HUES64 (cell line): ENCODE data around the gene SHF.

ENCODE experiments used
- H3K27ac ChIP-seq: 2 replicates; pipeline ENCODE4 v1.7.0; 2013; ENCODE audit warnings: low read depth, low read length, inconsistent platforms
- H3K27me3 ChIP-seq: 2 replicates; pipeline ENCODE4 v1.6.1; 2013; ENCODE audit warnings: mild to moderate bottlenecking, low read length; ENCODE audit not compliant: insufficient read depth
- H3K36me3 ChIP-seq: 2 replicates; pipeline ENCODE4 v1.6.1; 2013; ENCODE audit warnings: mild to moderate bottlenecking, low read length; ENCODE audit not compliant: insufficient read depth
- H3K4me1 ChIP-seq: 2 replicates; pipeline ENCODE4 v1.6.1; 2013; ENCODE audit warnings: mild to moderate bottlenecking, low read length, moderate library complexity; ENCODE audit not compliant: insufficient read depth
- H3K4me3 ChIP-seq: 2 replicates; pipeline ENCODE4 v1.5.1; 2013; ENCODE audit warnings: mild to moderate bottlenecking, low read length, moderate library complexity
- H3K9ac ChIP-seq: 2 replicates; pipeline ENCODE4 v1.6.1; 2013; ENCODE audit warnings: mild to moderate bottlenecking, low read depth, low read length
- H3K9me3 ChIP-seq: 2 replicates; pipeline ENCODE4 v1.6.1; 2013; ENCODE audit warnings: low read depth, low read length; ENCODE audit not compliant: insufficient read depth
- WGBS: fragments of 150-250, 120-280 bp; methylation state at CpG from one replicate; pipeline ENCODE4 v1.1.7; 2013; ENCODE audit warnings: missing lambda C conversion rate; 5-methylcytosine and 5-hydroxymethylcytosine counted together

Gene SHF

GRCh38 chr15:45198337-45199135 lies 10.8 kb upstream of the SHF start:
- H3K9ac ChIP-seq: peak overlapping the region; percentile 79
- no peak overlapping the region for H3K27ac ChIP-seq
- no peaks in the 10 kb centered on the region for H3K36me3 ChIP-seq
- no peaks in the 10 kb centered on the region for H3K27me3 ChIP-seq
- H3K9me3 ChIP-seq: no peaks in the 10 kb centered on the region
- H3K4me3 ChIP-seq: peak overlapping the region; percentile 93
- H3K4me1 ChIP-seq: peaks cover 4% of the 10 kb centered on the region; the same call in 1 of the 2 replicates
- WGBS: under 1% methylated on average over 42 of the region's 42 CpGs

- no CpG with 5 or more reads among the region's 3 CpGs for WGBS
- no peaks in the 10 kb centered on the region for H3K36me3 ChIP-seq
- no peaks in the 10 kb centered on the region for H3K9me3 ChIP-seq
- peak overlapping the region; percentile 93 for H3K4me3 ChIP-seq
- peaks cover 4% of the 10 kb centered on the region; the same call in 1 of the 2 replicates for H3K4me1 ChIP-seq
- H3K27ac ChIP-seq: no peak overlapping the region
- no peaks in the 10 kb centered on the region for H3K27me3 ChIP-seq
- no peak overlapping the region for H3K9ac ChIP-seq
These were observed 9.7 kb upstream of the SHF start for GRCh38 chr15:45197512-45197911.

GRCh38 chr15:45187578-45187893 lies 230 bp downstream of the SHF start:
- WGBS: 0% methylated on average over 43 of the region's 43 CpGs
- H3K27me3 ChIP-seq: peaks cover 29% of the 10 kb centered on the region
- H3K9ac ChIP-seq: no peak overlapping the region
- H3K4me3 ChIP-seq: peak overlapping the region; percentile 60
- H3K36me3 ChIP-seq: no peaks in the 10 kb centered on the region
- H3K4me1 ChIP-seq: peaks cover 24% of the 10 kb centered on the region
- no peaks in the 10 kb centered on the region for H3K9me3 ChIP-seq
- no peak overlapping the region for H3K27ac ChIP-seq

GRCh38 chr15:45186771-45187577 lies 792 bp downstream of the SHF start:
- Histone ChIP-seq H3K36me3 (no peaks in the 10 kb centered on the region), H3K27me3 (peaks cover 29% of the 10 kb centered on the region), H3K4me3 (peak overlapping the region; percentile 60), H3K9me3 (no peaks in the 10 kb centered on the region), H3K9ac (peak overlapping the region; percentile 31), H3K4me1 (peaks cover 30% of the 10 kb centered on the region), H3K27ac (no peak overlapping the region)
- WGBS: 5% methylated on average over 42 of the region's 42 CpGs

- Histone ChIP-seq H3K9me3 (no peaks in the 10 kb centered on the region), H3K27ac (no peak overlapping the region), H3K36me3 (no peaks in the 10 kb centered on the region), H3K4me3 (peak overlapping the region; percentile 60), H3K4me1 (peaks cover 33% of the 10 kb centered on the region), H3K9ac (peak overlapping the region; percentile 31; the same call in 1 of the 2 replicates), H3K27me3 (peaks cover 29% of the 10 kb centered on the region)
- 76% methylated on average over 8 of the region's 8 CpGs for WGBS
These were observed 1.6 kb downstream of the SHF start for GRCh38 chr15:45185903-45186770.

GRCh38 chr15:45185069-45185779 lies 2.5 kb downstream of the SHF start:
- WGBS: 97% methylated on average over 3 of the region's 3 CpGs
- Histone ChIP-seq H3K4me3 (no peak overlapping the region), H3K4me1 (peaks cover 33% of the 10 kb centered on the region), H3K27me3 (peaks cover 23% of the 10 kb centered on the region), H3K27ac (no peak overlapping the region), H3K36me3 (no peaks in the 10 kb centered on the region), H3K9ac (no peak overlapping the region), H3K9me3 (no peaks in the 10 kb centered on the region)

- Histone ChIP-seq H3K36me3 (no peaks in the 10 kb centered on the region), H3K4me3 (no peak overlapping the region), H3K9me3 (no peaks in the 10 kb centered on the region), H3K27ac (no peak overlapping the region), H3K4me1 (peaks cover 33% of the 10 kb centered on the region), H3K27me3 (peaks cover 17% of the 10 kb centered on the region), H3K9ac (no peak overlapping the region)
- WGBS: 89% methylated on average over 9 of the region's 9 CpGs
These were observed 3.2 kb downstream of the SHF start for GRCh38 chr15:45184562-45185041.

- no peaks in the 10 kb centered on the region for H3K36me3 ChIP-seq
- 90% methylated on average over 2 of the region's 2 CpGs for WGBS
- H3K27ac ChIP-seq: peak overlapping the region; percentile 54
- H3K4me3 ChIP-seq: no peak overlapping the region
- no peaks in the 10 kb centered on the region for H3K9me3 ChIP-seq
- H3K9ac ChIP-seq: no peak overlapping the region
- H3K4me1 ChIP-seq: peaks cover 33% of the 10 kb centered on the region
- H3K27me3 ChIP-seq: peaks cover 6% of the 10 kb centered on the region
These were observed 4.3 kb downstream of the SHF start for GRCh38 chr15:45183511-45183910.

- Histone ChIP-seq H3K9ac (no peak overlapping the region), H3K27ac (peak overlapping the region; percentile 54; the same call in 1 of the 2 replicates)
These were observed 4.8 kb downstream of the SHF start for GRCh38 chr15:45182996-45183395.

GRCh38 chr15:45181491-45182285 lies 6.1 kb downstream of the SHF start:
- peaks cover 30% of the 10 kb centered on the region for H3K4me1 ChIP-seq
- peaks cover 10% of the 10 kb centered on the region; the same call in 1 of the 2 replicates for H3K36me3 ChIP-seq
- no peak overlapping the region for H3K4me3 ChIP-seq
- 80% methylated on average over 7 of the region's 9 CpGs for WGBS
- no peak overlapping the region for H3K9ac ChIP-seq
- H3K9me3 ChIP-seq: no peaks in the 10 kb centered on the region
- H3K27ac ChIP-seq: no peak overlapping the region
- no peaks in the 10 kb centered on the region for H3K27me3 ChIP-seq

More at GRCh38 chr15:45182996-45183395, 4.8 kb downstream of the SHF start:
- Histone ChIP-seq H3K36me3 (no peaks in the 10 kb centered on the region), H3K9me3 (no peaks in the 10 kb centered on the region), H3K27me3 (peaks cover under 1% of the 10 kb centered on the region), H3K4me3 (no peak overlapping the region), H3K4me1 (peaks cover 33% of the 10 kb centered on the region)
- WGBS: 18% methylated on average over 1 of the region's 1 CpG
